ENCODE measurements around the gene PTPRN. TPM values are rescaled to one million over a fixed set of nuclear protein-coding genes. Genes with fewer than 3 reads are reported as not detected.

PTPRN gene
- total RNA-seq, 2 donors from 2014 or later: 1.9 to 2.0 TPM

- peak overlapping the region; percentile 97 for H3K27ac ChIP-seq
- no peaks in the 10 kb centered on the region for H3K9me3 ChIP-seq
- no peak for TF ChIP-seq CTCF (IDR thresholded peaks at IDR 0.05)
- H3K9ac ChIP-seq (ENCODE audit: low read depth in 2 of 2, low read length in 2 of 2): peak overlapping the region; percentile 88 to 90
- peak overlapping the region; percentile 53 for H3K4me3 ChIP-seq
- no peak for DNase-seq
- H3K27me3 ChIP-seq: no peaks in the 10 kb centered on the region
- peaks cover 6% of the 10 kb centered on the region for H3K4me1 ChIP-seq
- intact Hi-C loops (cut with DNase I): no loop called here
- H3K36me3 ChIP-seq: no peaks in the 10 kb centered on the region
These were observed 30.5 kb downstream of the PTPRN start for GRCh38 chr2:219278655-219279150.

GRCh38 chr2:219277703-219278654 lies 31.2 kb downstream of the PTPRN start:
- peak overlapping the region; percentile 97 for H3K27ac ChIP-seq
- H3K36me3 ChIP-seq: no peaks in the 10 kb centered on the region
- no peaks in the 10 kb centered on the region for H3K27me3 ChIP-seq
- peak; percentile 98 for TF ChIP-seq CTCF (IDR thresholded peaks at IDR 0.05)
- H3K4me1 ChIP-seq: peaks cover 6% of the 10 kb centered on the region
- H3K9me3 ChIP-seq: no peaks in the 10 kb centered on the region
- H3K4me3 ChIP-seq: no peak overlapping the region
- intact Hi-C loops (cut with DNase I): no loop called here
- peak overlapping the region; percentile 36 to 90 for H3K9ac ChIP-seq (ENCODE audit: low read depth in 2 of 2, low read length in 2 of 2)
- DNase-seq: peak; percentile 86

- Histone ChIP-seq H3K36me3 (no peaks in the 10 kb centered on the region), H3K27ac (no peak overlapping the region), H3K9ac (ENCODE audit: low read depth in 2 of 2, low read length in 2 of 2) (no peak overlapping the region), H3K4me1 (peaks cover 6% of the 10 kb centered on the region), H3K4me3 (no peak overlapping the region), H3K9me3 (no peaks in the 10 kb centered on the region), H3K27me3 (no peaks in the 10 kb centered on the region)
- intact Hi-C loops (cut with DNase I): no loop called here
- DNase-seq: no peak
- no peak for TF ChIP-seq CTCF (IDR thresholded peaks at IDR 0.05)
These were observed 34.8 kb downstream of the PTPRN start for GRCh38 chr2:219274361-219274921.

GRCh38 chr2:219273937-219274336 lies 35.3 kb downstream of the PTPRN start:
- no peak overlapping the region for H3K27ac ChIP-seq

More at GRCh38 chr2:219273937-219274336, 35.3 kb downstream of the PTPRN start:
- intact Hi-C loops (cut with DNase I): no loop called here
- TF ChIP-seq CTCF (IDR thresholded peaks at IDR 0.05): no peak
- Histone ChIP-seq H3K36me3 (no peaks in the 10 kb centered on the region), H3K4me1 (peaks cover 6% of the 10 kb centered on the region), H3K27me3 (no peaks in the 10 kb centered on the region), H3K9ac (ENCODE audit: low read depth in 2 of 2, low read length in 2 of 2) (no peak overlapping the region), H3K4me3 (no peak overlapping the region), H3K9me3 (no peaks in the 10 kb centered on the region)
- no peak for DNase-seq

Data from colonic mucosa (tissue), 4 donors.